CD4-positive, alpha-beta memory T cell (primary cell): ENCODE measurements around the gene IL36G. TPM values are rescaled to one million over a fixed set of nuclear protein-coding genes. Genes with fewer than 3 reads are reported as not detected.

ENCODE experiments used
- CTCF ChIA-PET: fragments of 350-600 bp; sonication (Branson Sonifier 250); formaldehyde crosslinking; loops from one replicate; lab custom pipeline; 2021; ENCODE audit warnings: inconsistent platforms; ENCODE audit not compliant: partially characterized antibody; lab: Charles Lee
- POLR2A ChIA-PET: fragments of 350-600 bp; sonication (Branson Sonifier 250); formaldehyde crosslinking; loops from one replicate; lab custom pipeline; 2021; ENCODE audit not compliant: partially characterized antibody; lab: Charles Lee
- DNase-seq, 5 donors: peaks; one replicate each; pipeline versions ENCODE4 v3.0.0 to v3.0.0-alpha.2; 2020 to 2022; ENCODE audit warnings: mixed read lengths in 1 of 5
- H3K27ac ChIP-seq: one replicate; pipeline ENCODE4 v1.7.0; 2013; ENCODE audit warnings: low read depth, low read length
- H3K27me3 ChIP-seq: 2 replicates; pipeline ENCODE4 v1.7.0; 2013; ENCODE audit warnings: mild to moderate bottlenecking, low read length, moderate library complexity; ENCODE audit not compliant: insufficient read depth
- H3K36me3 ChIP-seq: 2 replicates; pipeline ENCODE4 v1.7.0; 2013; ENCODE audit warnings: mild to moderate bottlenecking, low read length, moderate library complexity; ENCODE audit not compliant: insufficient read depth
- H3K4me1 ChIP-seq: 2 replicates; pipeline ENCODE4 v1.7.0; 2013; ENCODE audit warnings: mild to moderate bottlenecking, low read length, moderate library complexity; ENCODE audit not compliant: insufficient read depth
- H3K4me3 ChIP-seq, 2 donors: one replicate each; pipeline ENCODE4 v1.7.0; 2013; ENCODE audit warnings: low read length in 2 of 2, mild to moderate bottlenecking in 1 of 2
- H3K9me3 ChIP-seq, 2 donors: one replicate each; pipeline ENCODE4 v1.7.0; 2013; ENCODE audit warnings: low read length in 2 of 2, control low read depth in 1 of 2; ENCODE audit not compliant: control insufficient read depth in 1 of 2
- H3K27ac Mint-ChIP-seq, 7 donors: one replicate each; pipeline ENCODE4 v1.8.0; 2020 to 2021; ENCODE audit warnings: mixed read lengths in 7 of 7, mild to moderate bottlenecking in 6 of 7, inconsistent platforms in 3 of 7, moderate library complexity in 3 of 7
- H3K27me3 Mint-ChIP-seq, 2 donors: one replicate each; pipeline ENCODE4 v1.8.0; 2020 to 2021; ENCODE audit warnings: mixed read lengths in 2 of 2
- H3K36me3 Mint-ChIP-seq, 2 donors: one replicate each; pipeline ENCODE4 v1.8.0; 2020 to 2021; ENCODE audit warnings: mixed read lengths in 2 of 2, inconsistent platforms in 1 of 2, mild to moderate bottlenecking in 1 of 2
- H3K4me1 Mint-ChIP-seq, 4 donors: one replicate each; pipeline ENCODE4 v1.8.0; 2020 to 2021; ENCODE audit warnings: mixed read lengths in 4 of 4, mild to moderate bottlenecking in 1 of 4
- H3K4me3 Mint-ChIP-seq, 8 donors: one replicate each; pipeline ENCODE4 v1.8.0; 2020 to 2021; ENCODE audit warnings: mixed read lengths in 8 of 8, mild to moderate bottlenecking in 7 of 8, moderate library complexity in 6 of 8, inconsistent platforms in 3 of 8
- H3K9me3 Mint-ChIP-seq, 8 donors: one replicate each; pipeline ENCODE4 v1.8.0; 2020 to 2021; ENCODE audit warnings: mixed read lengths in 8 of 8, mild to moderate bottlenecking in 5 of 8, inconsistent platforms in 3 of 8, moderate library complexity in 1 of 8
- intact Hi-C: fragments of 100-400 bp; cut with micrococcal nuclease; formaldehyde crosslinking; loops from one replicate; pipeline ENCODE4 v1.15.1; 2023
- polyA plus RNA-seq, 2 donors: library from polyadenylated mRNA; unstranded; fragments of 300-500 nt; fragmentation: Illumina TruSeq; gene quantifications; one replicate each; pipeline ENCODE4 v1.2.3, GENCODE V29; 2021
- total RNA-seq, 2 experiments: library from RNA; stranded (reverse); gene quantifications; one replicate each; pipeline ENCODE4 v1.2.3, GENCODE V29; 2021

Gene IL36G
- total and polyA plus RNA-seq, 4 experiments from 2014 or later, result not detected

DNA sequence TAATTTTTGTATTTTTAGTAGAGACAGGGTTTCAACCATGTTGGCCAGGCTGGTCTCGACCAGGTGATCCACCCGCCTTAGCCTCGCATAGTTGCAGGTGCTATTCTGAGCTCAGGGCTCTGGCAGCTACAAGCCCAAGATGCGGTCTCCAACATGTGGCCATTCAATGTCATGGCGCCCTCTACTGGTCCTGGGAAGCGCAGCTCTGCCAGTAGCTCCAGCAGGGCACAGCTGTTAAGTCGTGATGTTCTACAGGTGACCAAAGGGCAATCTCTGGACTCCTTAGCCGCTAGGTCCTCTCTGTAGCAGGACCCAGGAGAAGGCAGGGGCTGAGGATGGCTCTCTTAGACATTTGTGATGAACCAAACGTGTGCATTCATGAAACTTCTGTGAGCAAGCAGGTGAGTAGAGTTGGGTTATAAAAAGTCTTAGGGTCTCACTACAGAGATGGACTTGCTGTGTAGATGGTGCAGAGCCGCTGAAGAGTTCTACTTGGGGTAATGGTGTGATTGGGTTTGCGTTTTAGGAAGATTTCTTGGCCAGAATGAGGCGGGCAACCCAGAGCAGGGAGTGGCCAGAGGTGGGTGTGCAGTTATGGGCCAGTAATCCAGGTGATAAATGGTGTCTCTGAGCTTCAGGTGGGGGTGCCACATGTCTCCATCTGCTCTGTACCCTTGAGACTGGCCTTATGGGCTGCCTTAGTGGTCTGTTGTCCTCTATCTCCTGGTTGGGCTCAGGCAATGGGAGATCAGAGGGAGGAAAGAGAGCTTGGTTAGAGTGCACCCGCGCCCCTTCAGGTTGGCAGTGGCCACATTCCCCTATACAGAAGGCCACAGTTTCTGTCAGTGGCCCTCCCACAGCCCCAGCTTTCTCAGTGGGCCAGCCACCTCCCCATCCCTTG, 35.8 kb upstream of the IL36G start:
- H3K36me3 ChIP-seq, result no peaks in the 10 kb centered on the region
- Mint-ChIP-seq H3K4me3 (no peak overlapping the region), H3K9me3 (peaks cover 0 to 5% (median 0%) of the 10 kb centered on the region in 8 donors), H3K36me3 (no peaks in the 10 kb centered on the region), H3K27ac (no peak overlapping the region), H3K4me1 (peaks cover 0 to 5% (median 0%) of the 10 kb centered on the region in 4 donors), H3K27me3 (peaks cover 1 to 4% of the 10 kb centered on the region in 2 donors)
- no peaks in the 10 kb centered on the region for H3K4me1 ChIP-seq
- H3K9me3 ChIP-seq, result no peaks in the 10 kb centered on the region
- intact Hi-C loops, result loop anchor here (1.0 kb wide), 1 partner anchor 193 kb away; no protein-coding TSS in a partner anchor
- no peaks in the 10 kb centered on the region for H3K27me3 ChIP-seq
- CTCF ChIA-PET, result interaction anchor here (0.6 to 4.7 kb wide), 14 partner anchors 10 to 1809 kb away, joined by 3 to 90 read pairs (median 4); partner anchors contain the start of gene RGPD8
- no peak overlapping the region for H3K27ac ChIP-seq
- no peak overlapping the region for H3K4me3 ChIP-seq
- DNase-seq, result peak; percentile 28 to 48 (median 41)
- POLR2A ChIA-PET, result interaction anchor here (0.6 kb wide), 1 partner anchor 192 kb away, joined by 3 read pairs; no protein-coding TSS in a partner anchor

DNA sequence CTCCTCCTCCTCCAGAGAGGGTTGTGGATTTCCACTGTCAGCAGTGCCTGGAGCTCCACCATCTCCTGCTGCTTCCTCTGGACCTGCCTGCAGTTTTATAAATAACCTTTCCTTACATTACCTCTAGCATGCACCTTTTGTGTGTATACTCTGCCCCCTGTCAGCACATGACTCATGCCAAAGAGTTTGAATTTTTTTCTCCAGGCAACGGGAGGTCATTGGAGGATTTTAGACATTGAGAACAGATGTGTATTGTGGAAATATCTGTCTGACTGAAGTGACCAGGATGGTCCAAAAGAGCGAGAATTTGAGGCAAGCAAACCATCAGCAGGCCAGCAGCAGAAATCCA, 35.2 kb upstream of the IL36G start:
- no peaks in the 10 kb centered on the region for H3K36me3 ChIP-seq
- peak overlapping the region in 1 of 7 donors; percentile 62 for H3K27ac Mint-ChIP-seq
- peaks cover 0 to 5% (median 0%) of the 10 kb centered on the region in 4 donors for H3K4me1 Mint-ChIP-seq
- ChIA-PET POLR2A (no interaction called here), CTCF (interaction anchor here (0.9 to 4.7 kb wide), 5 partner anchors 9 to 192 kb away, joined by 4 to 90 read pairs (median 12); no protein-coding TSS in a partner anchor)
- peaks cover 0 to 5% (median 0%) of the 10 kb centered on the region in 8 donors for H3K9me3 Mint-ChIP-seq
- no peaks in the 10 kb centered on the region for H3K27me3 ChIP-seq
- no peaks in the 10 kb centered on the region for H3K4me1 ChIP-seq
- intact Hi-C loops, result no loop called here
- H3K27ac ChIP-seq, result no peak overlapping the region
- H3K4me3 ChIP-seq, result no peak overlapping the region
- no peak overlapping the region for H3K4me3 Mint-ChIP-seq
- no peaks in the 10 kb centered on the region for H3K36me3 Mint-ChIP-seq
- H3K9me3 ChIP-seq, result no peaks in the 10 kb centered on the region
- DNase-seq, result no peak
- H3K27me3 Mint-ChIP-seq, result peaks cover 1 to 2% of the 10 kb centered on the region in 2 donors

DNA sequence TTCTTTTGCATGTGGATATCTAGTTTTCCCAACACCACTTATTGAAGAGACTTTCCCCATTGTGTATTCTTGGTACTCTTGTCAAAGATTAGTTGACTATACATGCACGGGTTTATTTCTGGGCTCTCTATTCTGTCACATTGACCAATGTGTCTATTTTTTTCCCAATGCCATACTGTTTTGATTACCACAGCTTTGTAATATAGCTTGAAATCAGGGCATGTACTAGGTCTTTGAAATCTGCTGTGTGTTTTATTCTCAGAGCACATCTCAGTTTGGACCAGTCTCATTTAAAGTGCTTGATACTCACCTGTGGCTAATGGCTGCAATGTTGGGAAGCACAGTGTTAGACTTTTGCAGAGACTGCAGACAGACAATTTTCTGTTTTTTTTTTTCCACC, 32.8 kb upstream of the IL36G start:
- intact Hi-C loops, result no loop called here

DNA sequence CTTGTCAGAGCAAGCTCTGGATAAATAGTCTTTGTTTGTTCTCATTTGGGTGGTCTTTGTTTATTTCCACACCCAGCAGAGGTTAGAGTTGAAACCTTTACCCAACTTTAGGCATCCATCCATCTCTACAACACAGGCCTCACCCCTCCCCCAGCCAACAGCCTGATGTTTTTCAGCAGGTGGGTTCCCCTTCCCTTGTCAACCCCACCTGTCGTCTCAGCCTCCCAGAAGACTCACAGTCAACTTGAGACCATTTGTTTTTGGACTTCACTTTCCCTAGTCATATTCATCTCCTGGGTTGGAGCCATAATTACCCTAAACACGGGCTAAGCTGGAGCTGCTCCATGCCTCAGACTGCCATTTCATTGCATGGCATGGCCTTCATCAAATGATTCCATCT, 31.7 kb upstream of the IL36G start:
- Histone ChIP-seq H3K4me1 (no peaks in the 10 kb centered on the region), H3K27me3 (no peaks in the 10 kb centered on the region), H3K27ac (no peak overlapping the region), H3K9me3 (no peaks in the 10 kb centered on the region), H3K4me3 (no peak overlapping the region), H3K36me3 (no peaks in the 10 kb centered on the region)
- Mint-ChIP-seq H3K27ac (no peak overlapping the region), H3K4me3 (no peak overlapping the region), H3K36me3 (no peaks in the 10 kb centered on the region), H3K9me3 (peaks cover 0 to 5% (median 0%) of the 10 kb centered on the region in 8 donors), H3K27me3 (peaks cover 6 to 7% of the 10 kb centered on the region in 2 donors), H3K4me1 (no peaks in the 10 kb centered on the region)
- DNase-seq, result no peak
- intact Hi-C loops, result no loop called here
- POLR2A ChIA-PET, result no interaction called here
- CTCF ChIA-PET, result interaction anchor here (0.5 to 1.5 kb wide), 3 partner anchors 12 to 42 kb away, joined by 3 to 4 read pairs (median 3); no protein-coding TSS in a partner anchor

More for the DNA sequence above, 32.8 kb upstream of the IL36G start:
- Mint-ChIP-seq H3K27ac (no peak overlapping the region), H3K27me3 (peaks cover 4 to 6% of the 10 kb centered on the region in 2 donors), H3K9me3 (peaks cover 0 to 5% (median 0%) of the 10 kb centered on the region in 8 donors), H3K4me3 (no peak overlapping the region), H3K36me3 (no peaks in the 10 kb centered on the region), H3K4me1 (no peaks in the 10 kb centered on the region)
- Histone ChIP-seq H3K9me3 (no peaks in the 10 kb centered on the region), H3K27ac (no peak overlapping the region), H3K27me3 (no peaks in the 10 kb centered on the region), H3K36me3 (no peaks in the 10 kb centered on the region), H3K4me3 (no peak overlapping the region), H3K4me1 (no peaks in the 10 kb centered on the region)
- ChIA-PET POLR2A (no interaction called here), CTCF (interaction anchor here (0.9 to 1.6 kb wide), 4 partner anchors 13 to 195 kb away, joined by 3 to 5 read pairs (median 3); no protein-coding TSS in a partner anchor)
- DNase-seq, result no peak

DNA sequence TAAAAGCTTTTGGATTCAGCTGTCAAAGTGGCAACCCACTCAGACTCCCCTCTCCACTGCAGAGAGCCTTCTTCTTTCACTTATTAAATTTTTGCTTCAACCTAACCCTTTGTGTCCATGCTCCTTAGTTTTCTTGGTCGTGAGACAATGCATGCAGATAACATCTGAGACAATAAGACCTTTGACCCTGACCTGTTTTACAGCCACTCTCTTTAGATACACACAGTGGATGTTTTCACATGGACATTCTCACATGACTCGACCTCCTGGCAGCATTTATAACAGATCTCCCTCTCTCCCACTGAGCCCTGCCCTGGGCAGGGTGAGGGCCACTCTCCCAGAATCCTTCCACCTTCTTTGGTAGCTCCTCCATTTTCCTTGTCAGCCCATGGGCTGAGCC, 30.4 kb upstream of the IL36G start:
- intact Hi-C loops, result no loop called here
- Mint-ChIP-seq H3K27me3 (peaks cover 13% of the 10 kb centered on the region in 2 donors), H3K4me3 (no peak overlapping the region), H3K36me3 (no peaks in the 10 kb centered on the region), H3K27ac (no peak overlapping the region), H3K9me3 (peaks cover 0 to 6% (median 2%) of the 10 kb centered on the region in 8 donors), H3K4me1 (no peaks in the 10 kb centered on the region)
- no peak for DNase-seq
- no peaks in the 10 kb centered on the region for H3K4me1 ChIP-seq
- POLR2A ChIA-PET, result no interaction called here
- H3K36me3 ChIP-seq, result no peaks in the 10 kb centered on the region
- CTCF ChIA-PET, result interaction anchor here (1.0 to 1.4 kb wide), 3 partner anchors 22 to 198 kb away, joined by 3 to 7 read pairs (median 3); no protein-coding TSS in a partner anchor
- H3K4me3 ChIP-seq, result no peak overlapping the region
- H3K9me3 ChIP-seq, result no peaks in the 10 kb centered on the region
- no peaks in the 10 kb centered on the region for H3K27me3 ChIP-seq
- H3K27ac ChIP-seq, result no peak overlapping the region

DNA sequence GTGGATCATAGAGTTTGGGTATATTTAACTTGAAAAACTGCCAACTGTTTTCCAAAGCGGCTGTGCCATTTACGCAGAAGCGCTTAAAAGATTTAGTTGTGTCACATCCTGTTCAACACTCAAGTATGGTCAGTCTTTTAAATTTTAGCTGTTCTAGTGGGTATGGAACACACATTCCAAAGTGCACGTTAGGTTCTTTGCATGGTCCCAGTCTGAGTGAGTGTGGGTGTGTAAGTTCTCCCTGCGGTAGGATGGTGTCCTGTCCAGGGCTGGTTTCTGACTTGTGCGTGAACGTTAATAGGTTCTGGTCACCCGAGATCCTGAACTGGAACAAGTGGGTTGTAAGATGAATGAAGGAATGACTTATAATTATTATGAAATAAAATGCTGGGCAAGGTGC, 28.4 kb upstream of the IL36G start:
- no peaks in the 10 kb centered on the region for H3K4me1 Mint-ChIP-seq
- CTCF ChIA-PET, result interaction anchor here (1.3 kb wide), 1 partner anchor 9 kb away, joined by 3 read pairs; no protein-coding TSS in a partner anchor

DNA sequence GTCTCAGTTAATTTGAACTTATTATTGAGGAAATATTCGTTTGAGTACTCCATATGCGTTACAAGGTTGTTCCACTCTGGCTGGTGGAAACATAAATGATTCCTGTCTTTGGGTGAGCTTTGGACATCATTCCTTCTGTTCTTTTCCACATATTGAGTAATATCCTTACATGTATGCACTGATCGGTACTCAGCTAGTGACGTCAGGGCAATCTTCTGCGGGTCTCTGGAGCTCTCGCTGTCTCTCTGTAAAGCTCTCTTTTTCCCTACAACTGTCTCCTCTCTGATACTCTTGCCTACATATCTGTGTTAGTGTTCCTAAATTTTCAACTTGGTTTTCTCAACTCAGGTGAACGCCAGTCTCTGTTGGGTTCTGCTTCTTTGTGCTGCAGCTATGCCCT, 23.4 kb upstream of the IL36G start:
- CTCF ChIA-PET, result interaction anchor here (1.3 to 3.2 kb wide), 5 partner anchors 12 to 205 kb away, joined by 3 to 14 read pairs (median 4); no protein-coding TSS in a partner anchor
- Mint-ChIP-seq H3K27ac (no peak overlapping the region), H3K9me3 (peaks cover 0 to 6% (median under 1%) of the 10 kb centered on the region in 8 donors), H3K4me1 (no peaks in the 10 kb centered on the region), H3K36me3 (no peaks in the 10 kb centered on the region), H3K27me3 (peaks cover 20 to 21% of the 10 kb centered on the region in 2 donors), H3K4me3 (no peak overlapping the region)
- H3K4me3 ChIP-seq, result no peak overlapping the region
- no peak overlapping the region for H3K27ac ChIP-seq
- no peak for DNase-seq
- H3K27me3 ChIP-seq, result no peaks in the 10 kb centered on the region
- POLR2A ChIA-PET, result no interaction called here
- intact Hi-C loops, result no loop called here
- H3K4me1 ChIP-seq, result no peaks in the 10 kb centered on the region
- no peaks in the 10 kb centered on the region for H3K9me3 ChIP-seq
- no peaks in the 10 kb centered on the region for H3K36me3 ChIP-seq

More for the DNA sequence above, 28.4 kb upstream of the IL36G start:
- Histone ChIP-seq H3K9me3 (no peaks in the 10 kb centered on the region), H3K27ac (no peak overlapping the region), H3K4me1 (no peaks in the 10 kb centered on the region), H3K36me3 (no peaks in the 10 kb centered on the region), H3K27me3 (no peaks in the 10 kb centered on the region), H3K4me3 (no peak overlapping the region)
- intact Hi-C loops, result no loop called here
- H3K27me3 Mint-ChIP-seq, result peaks cover 15 to 16% of the 10 kb centered on the region in 2 donors
- no peaks in the 10 kb centered on the region for H3K36me3 Mint-ChIP-seq
- H3K9me3 Mint-ChIP-seq, result peaks cover 0 to 6% (median 2%) of the 10 kb centered on the region in 8 donors
- no peak overlapping the region for H3K27ac Mint-ChIP-seq
- POLR2A ChIA-PET, result no interaction called here
- no peak for DNase-seq
- no peak overlapping the region for H3K4me3 Mint-ChIP-seq
